ENCODE results near the gene FKBP1B.
A peak's percentile ranks its signal among the peaks of the same experiment; 100 is the strongest.
"Not testable (repeated sequence)": the region's sequence is repeated elsewhere in the genome, so short reads cannot be mapped to it uniquely, and the experiment has no call there.

FKBP1B gene

DNA sequence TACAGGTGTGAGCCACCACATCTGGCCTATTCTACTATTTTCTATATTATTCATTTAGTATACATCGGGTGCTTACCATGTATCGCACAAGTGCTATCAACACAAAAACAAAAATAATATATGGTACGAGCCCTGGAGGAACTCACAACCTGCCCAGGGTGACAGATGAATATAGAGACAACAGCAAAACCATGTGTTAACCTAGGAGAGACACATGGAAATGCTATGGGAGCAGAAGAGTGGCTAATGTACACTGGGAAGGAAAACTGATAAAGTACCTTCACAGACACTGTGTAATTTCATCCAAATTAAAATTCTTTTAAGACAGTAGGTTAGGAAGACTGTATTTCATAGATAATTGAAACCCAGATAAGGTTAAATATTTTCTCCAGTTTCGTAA is 22.7 kb downstream of the FKBP1B start:
- DNase-seq (ENCODE audit: low spot score) = no peak

DNA sequence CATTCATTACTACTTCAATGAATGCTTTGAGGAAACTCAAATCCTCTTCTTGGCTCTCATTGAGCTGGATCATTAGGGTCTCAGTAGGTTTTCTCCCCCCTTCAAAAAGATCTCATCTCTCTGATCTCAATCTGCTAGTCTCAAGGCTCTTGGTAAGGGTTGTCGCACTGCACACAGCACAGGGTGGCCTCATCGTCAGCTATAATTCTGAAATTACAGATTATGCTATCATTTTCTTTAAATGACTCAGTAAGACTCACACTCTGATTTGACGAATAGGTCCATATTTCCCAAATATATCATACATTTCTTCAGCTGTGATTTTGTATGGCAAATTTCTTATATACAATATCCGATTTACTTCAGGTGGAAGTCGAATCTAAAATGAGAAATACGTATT is 24.3 kb downstream of the FKBP1B start:
- DNase-seq (ENCODE audit: low spot score) = no peak

DNA sequence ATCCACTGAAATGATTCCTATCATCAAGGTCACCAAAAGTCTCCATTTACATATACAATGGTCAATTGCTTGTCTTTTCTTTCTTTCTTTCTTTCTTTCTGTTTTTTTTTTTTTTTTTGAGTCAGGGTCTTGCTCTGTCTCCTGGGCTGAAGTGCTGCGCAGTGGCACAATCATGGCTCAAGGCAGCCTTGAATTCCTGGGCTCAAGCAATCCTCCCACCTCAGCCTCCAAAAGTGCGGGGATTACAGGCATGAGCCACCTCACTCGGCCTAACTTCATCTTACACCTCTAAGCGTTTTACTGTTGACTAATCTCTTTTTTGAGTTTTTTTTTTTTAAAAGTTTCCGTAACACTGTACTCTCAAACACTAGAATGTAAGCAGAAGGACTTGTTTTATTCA is 25.7 kb downstream of the FKBP1B start:
- no peak for DNase-seq (ENCODE audit: low spot score)

DNA sequence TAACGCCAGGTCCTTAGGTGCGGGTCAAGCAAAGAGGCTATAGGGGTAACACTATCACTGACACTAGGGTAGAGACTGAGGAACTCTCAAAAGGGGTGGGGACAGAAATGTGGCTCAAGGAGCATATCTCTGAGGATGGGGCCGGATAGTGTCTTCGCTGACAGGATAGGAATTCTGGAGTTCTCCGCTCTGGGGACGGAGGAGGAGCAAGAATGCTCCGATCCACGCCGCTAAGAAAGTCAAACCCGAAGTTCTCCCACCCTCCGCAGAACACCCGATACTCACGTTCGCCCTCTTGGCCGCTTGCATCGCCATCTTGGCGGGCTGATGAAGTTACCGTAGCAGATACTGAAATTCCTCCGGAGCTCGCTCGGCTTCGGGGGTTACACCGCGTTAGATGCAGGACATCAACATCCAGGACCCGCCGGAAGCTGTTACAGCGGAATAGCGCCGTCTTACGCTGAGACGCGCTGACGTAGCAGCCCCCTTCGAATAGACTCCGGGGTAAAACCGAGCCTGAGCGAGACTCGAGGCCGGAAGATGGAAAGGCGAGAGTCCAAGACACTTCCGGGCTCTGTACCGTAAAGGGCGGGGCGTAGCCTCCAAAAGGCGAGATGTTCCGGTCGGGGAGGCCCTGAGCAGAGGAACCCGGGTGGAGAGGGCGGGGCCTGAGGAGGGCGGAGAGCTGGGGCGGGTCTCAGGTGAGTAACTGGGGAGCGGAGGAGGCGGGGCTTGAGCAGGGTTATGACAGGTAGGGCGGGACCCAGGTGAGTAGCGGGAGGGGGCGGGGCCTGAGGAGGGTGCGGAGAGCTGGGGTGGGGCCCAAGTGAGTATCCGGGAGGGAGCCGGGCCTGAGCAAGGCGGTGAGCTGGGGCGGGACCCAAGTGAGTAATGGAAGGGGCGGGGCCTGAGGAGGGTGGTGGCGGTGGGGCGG is 26.6 kb downstream of the FKBP1B start, which contains the start of gene SF3B6:
Gene SF3B6, minus strand, starts transcription at position 412 of the 934 bp plus-strand sequence. Its CDS starts 97 bp downstream, at position 315.
- DNase-seq (ENCODE audit: low spot score) = peak; percentile 97

DNA sequence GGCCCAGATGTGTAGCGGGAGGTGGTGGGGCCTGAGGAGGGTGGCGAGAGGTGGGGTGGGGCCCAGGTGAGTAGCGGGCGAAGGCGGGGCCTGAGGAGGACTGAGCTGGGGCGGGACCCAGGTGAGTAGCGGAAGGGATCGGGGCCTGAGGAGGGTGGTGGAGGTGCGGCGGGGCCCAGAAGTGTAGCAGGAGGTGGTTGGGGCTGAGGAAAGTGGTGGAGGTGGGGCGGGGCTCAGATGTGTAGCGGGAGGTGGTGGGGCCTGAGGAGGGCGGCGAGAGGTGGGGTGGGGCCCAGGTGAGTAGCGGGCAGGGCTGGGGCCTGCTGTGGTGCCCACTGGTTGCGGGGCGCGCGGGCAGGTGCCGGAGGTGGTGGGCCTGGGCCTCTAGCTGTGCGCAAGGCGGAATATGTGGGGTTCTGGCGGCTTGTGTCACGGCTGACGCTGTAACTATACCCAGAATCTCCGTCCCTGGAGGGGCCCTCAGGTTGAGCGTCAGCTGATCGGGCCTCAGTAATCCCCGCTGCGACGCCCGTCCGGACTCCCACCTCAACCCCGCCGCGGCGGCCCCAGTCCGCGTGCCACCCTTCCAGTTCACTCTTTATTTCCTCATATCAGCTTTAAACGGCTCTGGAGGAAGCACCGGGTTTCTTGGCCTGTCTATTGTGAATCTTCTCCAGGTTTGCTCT is 27.5 kb downstream of the FKBP1B start:
- DNase-seq (ENCODE audit: low spot score) = no peak

DNA sequence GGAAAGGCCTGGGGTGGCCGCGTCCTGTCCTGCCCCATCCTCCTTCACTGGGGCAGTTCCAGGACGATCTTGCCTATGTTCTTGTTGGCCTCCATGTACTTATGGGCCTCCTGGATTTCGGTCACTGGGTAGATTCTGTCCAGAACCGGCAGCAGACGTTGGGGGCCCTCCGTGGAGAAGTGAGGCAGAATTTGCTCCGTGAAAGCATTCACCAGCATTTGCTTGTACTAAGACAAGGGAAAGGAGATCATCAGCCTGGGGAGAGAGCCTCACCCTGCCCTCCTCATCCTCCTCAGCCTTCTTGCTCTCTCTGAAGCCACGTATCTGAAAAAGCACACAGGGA is 28.0 kb downstream of the FKBP1B start:
- no peak for DNase-seq (ENCODE audit: low spot score)

DNA sequence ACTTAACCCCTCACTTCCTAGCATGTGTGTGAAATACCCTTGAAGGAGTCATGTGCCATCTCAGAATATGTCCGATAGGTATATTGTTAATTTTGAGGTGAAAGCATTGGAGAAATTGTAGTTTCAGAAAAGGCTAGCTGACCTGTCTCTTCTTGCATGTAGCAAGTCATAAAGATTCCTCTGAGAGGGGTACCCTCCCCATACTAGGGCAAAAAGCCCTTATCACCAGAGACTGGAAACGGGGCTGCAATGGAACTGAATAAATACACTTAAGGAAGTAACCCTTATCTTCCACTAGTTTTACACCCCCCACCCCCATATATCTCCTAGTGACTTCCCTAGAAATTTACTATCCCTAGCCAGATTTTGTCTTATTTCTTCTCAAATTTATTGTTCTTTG is 28.3 kb downstream of the FKBP1B start:
- DNase-seq (ENCODE audit: low spot score) = no peak

DNA sequence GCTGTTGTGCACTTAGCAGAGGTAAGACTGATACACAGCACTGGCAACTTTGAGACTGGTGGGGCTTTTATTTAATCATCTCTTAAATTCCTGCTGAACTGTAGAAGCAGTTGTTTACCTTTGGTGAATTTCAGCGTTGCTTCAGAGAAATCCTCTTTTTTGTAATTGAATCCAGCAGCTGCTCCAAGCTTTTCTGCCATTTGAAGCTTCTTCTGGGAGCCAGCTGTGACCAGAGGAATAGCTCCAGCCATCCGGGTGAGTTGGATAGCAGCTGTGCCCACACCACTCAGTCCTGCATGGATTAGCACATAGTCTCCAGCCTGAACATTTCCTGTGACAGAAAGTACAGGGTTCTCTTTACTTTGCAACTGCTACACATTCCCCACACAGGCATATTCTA is 31.2 kb downstream of the FKBP1B start:
- DNase-seq (ENCODE audit: low spot score) = no peak

DNA sequence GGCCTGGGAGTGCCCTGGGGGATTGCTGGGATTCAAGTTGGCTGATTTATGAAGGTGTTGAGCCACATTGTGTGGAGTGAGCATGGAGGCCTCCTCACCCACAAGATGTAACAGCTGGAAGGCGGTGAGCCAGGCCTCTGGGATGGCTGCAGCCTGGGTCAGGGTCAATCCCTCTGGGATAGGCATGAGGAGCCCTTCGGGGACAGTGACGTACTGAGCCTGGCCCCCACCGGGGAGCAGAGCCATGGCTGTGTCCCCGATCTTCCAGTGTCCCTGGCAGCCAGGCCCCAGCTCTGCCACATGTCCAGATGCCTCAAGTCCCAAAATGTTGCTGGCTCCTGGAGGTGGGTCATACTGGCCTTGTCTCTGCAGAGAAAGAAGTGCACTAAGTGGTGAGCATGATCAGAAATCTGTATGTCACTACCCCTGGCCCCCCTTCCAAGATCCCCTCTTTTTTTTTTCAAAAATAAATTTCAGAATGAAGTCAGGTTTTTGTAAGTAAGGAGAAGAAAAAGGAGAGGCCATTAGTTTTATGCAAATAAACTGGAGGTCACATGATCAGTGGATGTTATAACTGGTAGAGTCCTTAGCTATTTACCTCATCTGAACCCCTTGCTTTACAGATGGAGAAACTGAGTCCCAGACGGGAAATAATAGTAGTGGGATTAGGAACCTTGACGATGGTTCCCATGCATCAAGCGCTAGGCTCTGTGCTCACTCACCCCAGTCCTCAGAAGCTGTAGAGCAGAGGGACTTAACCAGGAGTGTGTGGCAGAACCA is 33.4 kb downstream of the FKBP1B start:
- DNase-seq (ENCODE audit: low spot score) = no peak

DNA sequence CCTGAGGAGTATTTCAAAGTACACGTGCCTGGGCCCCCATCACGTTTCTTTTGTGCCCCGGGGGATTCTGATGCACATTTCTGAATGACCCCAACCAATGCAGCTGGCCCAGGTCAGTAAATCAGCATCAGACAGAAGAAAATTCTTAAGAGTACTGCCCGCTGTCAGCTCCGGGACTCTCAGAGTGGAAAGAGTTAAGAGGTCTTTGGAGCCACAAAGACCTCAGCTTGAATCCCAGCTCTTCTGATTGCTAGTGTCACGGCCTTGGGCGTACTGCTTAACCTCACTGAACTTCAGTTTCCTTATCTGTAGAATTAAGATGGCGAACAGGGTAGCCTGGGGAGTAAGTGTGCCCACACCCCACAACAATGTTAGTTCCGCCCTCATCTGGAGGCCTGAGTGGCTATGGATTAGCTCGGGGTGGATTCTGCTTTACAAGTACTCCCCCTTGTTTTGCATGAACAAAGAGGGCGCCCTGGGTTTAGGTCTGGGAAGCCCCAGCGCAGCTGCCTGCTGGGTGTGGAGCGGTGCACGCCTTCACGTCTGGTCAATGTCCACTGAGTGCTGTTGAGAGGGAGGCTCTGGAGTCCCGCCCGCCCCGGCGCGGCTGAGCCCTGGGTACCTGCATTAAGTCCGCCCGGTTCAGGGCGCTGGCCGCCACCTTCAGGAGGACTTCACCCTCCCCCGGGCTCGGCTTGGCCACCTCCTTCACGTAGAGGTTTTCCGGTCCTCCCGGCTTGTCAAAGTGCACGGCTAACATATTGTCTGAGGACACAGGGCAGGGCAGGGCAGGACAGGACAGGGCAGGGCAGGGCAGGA is 34.2 kb downstream of the FKBP1B start:
- DNase-seq (ENCODE audit: low spot score) = peak; percentile 97

DNA sequence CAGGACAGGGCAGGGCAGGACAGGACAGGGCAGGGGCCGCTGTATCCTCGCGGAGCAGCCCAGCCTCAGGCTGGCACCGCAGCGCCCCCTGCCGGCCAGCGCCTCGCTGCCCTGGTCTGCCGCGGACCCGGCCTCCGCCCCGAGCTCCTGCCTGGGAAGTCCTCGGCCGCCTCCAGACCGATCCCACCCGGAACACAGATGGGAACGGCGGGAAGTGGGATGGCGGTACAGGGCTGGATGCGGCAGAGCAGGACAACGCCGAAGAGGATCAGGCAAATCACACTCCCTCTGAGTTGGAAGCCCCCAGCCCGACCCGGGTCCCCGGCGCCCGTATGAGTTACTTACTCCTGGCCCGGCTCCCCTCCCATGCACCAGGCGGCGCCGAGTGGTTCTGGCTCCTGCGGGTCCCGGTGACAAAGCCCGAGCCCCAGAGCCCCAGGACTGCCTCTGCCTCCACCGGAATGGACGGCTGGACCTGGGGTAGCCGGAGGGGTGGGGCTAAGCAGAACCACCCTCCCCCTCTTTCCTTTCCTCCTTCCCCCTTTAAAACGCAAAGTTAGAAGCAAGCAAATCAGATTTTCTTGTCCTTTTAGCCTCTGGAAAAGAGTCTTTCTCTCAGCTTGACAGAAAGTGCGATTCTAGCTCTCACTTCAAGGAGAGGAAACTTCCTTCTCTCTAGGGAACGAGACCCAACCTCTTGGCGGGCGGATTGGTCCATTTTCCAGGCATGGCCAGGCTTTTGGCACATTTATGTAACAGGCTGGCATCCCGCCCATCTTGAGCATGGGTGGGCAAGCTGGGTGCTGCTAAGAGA is 35.1 kb downstream of the FKBP1B start, which contains the start of gene TP53I3:
Gene TP53I3, minus strand, starts transcription at position 449 of the 814 bp plus-strand sequence. CDS start 508 bp downstream, outside the sequence.
- DNase-seq (ENCODE audit: low spot score) = peak; percentile 93

DNA sequence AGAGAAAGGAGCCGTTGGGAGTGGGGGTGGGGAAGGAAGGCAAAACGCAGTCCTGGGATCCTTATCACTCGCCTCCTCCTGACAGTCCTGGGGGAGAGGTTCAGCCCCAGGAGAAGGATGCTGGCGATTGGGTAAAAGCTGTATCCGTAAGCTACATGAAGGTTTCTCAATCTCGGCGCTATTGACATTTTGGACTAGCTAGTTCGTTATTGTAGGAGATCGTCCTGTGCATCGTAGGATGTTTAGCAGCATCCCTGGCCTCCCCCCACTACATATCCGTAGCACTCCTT is 35.6 kb downstream of the FKBP1B start:
- no peak for DNase-seq (ENCODE audit: low spot score)

DNA sequence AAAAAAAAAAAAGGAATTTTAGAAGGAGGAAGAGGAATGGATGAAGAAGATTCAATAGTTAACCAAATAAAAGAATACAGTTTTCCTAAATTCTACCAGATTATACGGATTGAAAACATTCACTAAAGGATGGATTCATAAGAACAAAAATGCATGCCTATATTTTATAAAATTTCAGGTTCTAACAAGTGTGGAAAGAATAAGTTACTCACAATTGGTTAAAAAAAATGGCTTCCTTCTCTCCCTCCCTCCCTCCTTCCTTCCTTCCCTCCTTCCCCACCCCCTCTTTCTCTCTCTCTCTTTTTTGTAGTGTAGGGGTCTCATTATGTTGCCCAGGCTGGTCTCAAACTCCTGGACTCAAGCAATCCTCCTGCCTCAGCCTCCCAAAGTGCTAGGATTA is 36.7 kb downstream of the FKBP1B start:
- DNase-seq (ENCODE audit: low spot score) = no peak

DNA sequence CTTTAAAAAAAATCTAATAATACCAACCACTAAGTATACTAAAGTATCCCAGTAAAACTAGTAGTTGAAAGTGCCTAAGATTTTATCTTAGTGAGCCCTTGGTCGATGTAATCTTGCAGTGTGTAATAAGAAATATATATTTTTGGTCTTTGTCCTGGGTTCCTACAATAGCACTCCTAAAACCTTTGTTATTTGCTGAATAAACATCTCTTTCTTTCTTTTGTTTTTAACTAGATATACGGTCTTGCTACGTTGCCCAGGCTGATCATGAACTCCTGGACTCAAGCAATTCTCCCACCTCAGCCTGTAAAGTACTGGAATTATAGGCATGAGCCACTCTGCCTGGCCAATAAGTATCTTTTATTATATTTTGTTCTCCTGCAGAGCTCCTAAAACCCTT is 37.5 kb downstream of the FKBP1B start:
- no peak for DNase-seq (ENCODE audit: low spot score)

DNA sequence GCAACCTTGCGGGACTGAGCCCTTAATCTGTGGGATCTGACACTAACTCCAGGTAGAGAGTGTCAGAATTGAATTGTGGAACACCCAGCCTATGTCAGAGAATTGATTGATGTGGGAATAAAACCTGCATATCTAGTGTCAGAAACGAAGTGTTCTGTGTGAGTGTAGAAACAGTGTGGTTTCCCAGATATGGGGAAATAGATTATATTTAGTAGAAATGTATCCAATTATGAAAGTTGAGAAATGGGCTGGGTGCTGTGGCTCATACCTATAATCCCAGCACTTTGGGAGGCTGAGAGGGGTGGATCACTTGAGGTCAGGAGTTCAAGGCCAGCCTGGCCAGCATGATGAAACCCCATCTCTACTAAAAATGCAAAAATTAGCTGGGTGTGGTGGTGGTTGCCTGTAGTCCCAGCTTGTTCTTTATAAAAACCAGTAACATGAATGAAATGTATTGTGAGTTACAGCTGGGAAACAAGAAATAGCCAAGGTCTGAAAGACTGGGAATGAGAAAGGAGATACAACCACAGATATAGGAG is 39.3 kb downstream of the FKBP1B start:
- no peak for DNase-seq (ENCODE audit: low spot score)

DNA sequence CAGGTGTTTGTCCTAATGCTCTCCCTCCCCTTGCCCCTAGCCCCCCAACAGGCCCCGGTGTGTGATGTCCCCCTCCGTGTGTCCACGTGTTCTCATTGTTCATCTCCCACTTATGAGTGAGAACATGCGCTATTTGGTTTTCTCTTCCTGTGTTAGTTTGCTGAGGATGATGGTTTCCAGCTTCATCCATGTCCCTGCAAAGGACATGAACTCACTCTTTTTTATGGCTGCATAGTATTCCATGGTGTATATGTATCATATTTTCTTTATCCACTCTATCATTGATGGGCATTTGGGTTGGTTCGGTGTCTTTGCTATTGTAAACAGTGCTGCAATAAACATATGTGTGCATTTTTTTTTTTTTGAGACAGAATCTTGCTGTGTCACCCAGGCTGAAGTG is 43.7 kb downstream of the FKBP1B start:
- not testable (repeated sequence) for DNase-seq (ENCODE audit: low spot score)

DNA sequence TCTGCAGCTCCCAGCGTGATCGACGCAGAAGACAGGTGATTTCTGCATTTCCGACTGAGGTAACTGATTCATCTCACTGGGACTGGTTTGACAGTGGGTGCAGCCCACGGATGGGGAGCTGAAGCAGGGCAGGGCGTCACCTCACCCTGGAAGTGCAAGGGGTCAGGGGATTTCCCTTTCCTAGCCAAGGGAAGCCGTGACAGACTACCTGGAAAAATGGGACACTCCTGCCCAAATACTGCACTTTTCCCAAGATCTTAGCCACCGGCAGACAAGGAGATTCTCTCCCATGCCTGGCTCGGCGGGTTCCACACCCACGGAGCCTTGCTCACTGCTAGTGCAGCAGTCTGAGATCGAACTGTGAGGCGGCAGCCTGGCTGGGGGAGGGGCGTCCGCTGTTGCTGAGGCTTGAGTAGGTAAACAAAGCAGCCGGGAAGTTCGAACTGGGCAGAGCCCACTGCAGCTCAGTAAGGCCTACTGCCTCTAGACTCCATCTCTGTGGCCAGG is 45.7 kb downstream of the FKBP1B start:
- not testable (repeated sequence) for DNase-seq (ENCODE audit: low spot score)

DNA sequence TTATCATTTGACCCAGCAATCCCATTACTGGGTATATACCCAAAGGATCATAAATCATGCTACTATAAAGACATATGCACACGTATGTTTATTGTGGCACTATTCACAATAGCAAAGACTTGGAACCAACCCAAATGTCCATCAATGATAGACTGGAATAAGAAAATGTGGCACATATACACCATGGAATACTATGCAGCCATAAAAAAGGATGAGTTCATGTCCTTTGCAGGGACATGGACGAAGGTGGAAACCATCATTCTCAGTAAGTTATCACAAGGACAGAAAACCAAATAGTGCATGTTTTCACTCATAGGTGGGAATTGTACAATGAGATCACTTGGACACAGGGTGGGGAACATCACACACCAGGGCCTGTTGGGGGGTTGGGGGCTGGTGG is 51.2 kb downstream of the FKBP1B start:
- DNase-seq (ENCODE audit: low spot score) = not testable (repeated sequence)

DNA sequence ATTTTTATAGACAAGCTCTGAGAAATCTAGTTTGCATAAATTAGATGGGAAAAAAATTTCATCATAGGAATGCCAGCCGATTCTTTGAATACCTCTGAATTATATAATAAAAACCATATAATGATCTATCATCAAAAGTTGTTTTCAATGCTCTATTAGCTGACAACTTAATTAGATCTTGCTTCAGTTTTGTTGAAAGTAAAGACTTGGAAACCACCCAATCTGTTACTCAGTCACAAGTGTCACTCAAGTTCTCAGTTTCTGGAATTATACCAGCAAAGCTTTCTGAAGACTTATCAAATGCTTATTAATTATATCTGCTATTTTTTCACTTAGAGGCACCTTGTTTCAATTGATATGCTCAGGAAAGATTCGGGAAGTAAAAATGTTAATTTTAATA is 52.5 kb downstream of the FKBP1B start:
- DNase-seq (ENCODE audit: low spot score) = no peak

DNA sequence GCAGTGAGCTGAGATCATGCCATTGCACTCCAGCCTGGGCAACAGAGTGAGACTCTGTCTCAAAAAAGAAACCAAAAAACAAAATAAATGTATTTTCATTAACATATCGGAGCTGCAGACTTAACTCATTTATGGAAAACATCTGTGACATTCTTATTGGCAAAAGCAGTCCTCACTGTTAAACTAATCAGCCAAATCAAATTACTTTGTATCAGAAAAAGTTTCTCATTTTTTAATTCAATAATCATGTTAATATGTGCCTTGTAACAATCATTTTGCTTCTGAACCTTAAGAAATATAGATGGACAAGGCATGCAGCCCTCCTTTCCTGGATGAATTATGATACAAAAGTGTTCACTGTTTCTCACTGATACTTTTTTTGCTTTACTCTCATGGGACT is 53.1 kb downstream of the FKBP1B start:
- DNase-seq (ENCODE audit: low spot score) = no peak
